ENCODE data around the gene KHSRP. TPM values are rescaled to one million over a fixed set of nuclear protein-coding genes. Genes with fewer than 3 reads are reported as not detected.
"Not testable (repeated sequence)": the region's sequence is repeated elsewhere in the genome, so short reads cannot be mapped to it uniquely, and the experiment has no call there.

KHSRP gene
- total RNA-seq, 1 donor from 2014 or later = 89.9 TPM

DNA sequence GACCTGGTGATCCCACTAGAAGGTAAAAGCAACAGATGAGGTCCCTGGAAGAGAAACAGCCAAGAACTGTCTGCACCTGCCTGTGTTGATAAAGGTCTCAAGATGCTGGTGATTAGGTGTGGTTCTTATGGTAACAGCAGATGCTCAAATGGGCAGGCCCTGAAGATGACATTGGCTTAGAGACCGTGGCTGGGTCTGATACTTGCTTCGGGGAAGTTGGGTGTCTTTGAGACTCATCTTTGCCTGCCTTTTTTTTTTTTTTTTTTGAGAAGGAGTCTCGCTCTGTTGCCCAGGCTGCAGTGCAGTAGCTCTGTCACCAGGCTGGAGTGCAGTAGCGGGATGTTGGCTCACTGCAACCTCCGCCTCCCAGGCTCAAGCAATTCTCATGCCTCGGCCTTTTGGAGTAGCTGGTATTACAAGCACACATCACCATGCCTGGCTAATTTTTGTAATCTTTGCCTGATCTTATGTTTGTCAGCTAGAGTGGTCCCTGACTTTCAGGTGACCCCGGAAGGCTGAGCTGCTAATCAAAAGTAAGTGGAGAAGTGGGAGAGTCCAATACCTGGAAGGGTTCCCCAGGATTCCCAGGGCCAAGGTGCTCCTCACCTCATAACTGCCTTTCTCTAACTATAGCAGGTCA, 27.1 kb upstream of the KHSRP start:
- DNase-seq (ENCODE audit: low read depth in 2 of 2) = no peak

DNA sequence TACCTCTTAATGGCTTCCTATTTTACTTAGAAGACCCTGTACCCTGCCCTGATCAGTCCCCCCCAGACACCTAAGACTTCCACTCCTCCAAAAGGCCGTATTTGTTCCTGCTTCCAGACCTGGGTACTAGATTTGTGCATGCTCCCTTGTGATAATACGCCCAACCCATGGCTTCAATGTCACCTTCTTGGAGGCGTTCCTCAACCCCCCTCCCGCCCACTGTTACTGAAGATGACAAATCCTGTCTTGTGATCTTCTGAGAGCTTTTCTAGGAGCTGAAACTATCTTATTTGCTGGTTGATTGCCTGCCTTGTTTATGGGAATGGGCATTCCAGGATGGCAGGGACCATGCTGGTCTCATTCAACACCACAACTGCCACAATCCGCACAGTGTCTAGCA, 25.6 kb upstream of the KHSRP start:
- DNase-seq (ENCODE audit: low read depth in 2 of 2) = no peak

DNA sequence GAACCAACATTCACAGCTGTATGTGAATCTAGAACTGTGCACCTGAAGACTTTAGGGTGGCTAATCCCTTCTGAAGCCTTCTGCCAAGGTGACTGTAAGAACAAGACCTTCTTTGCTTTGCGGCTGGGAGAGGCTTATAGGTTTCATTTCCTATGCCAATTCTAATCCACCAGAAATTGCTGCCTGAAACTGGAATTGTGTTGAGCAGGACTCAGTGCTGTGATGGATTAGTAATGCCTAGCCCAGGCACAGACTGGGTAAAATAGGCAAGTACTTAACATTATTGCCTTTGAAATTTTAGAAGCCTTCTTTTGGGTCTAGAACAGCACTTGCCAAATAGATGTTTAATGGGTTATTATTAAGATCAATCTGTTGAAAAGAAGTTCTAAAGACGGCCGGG, 23.4 kb upstream of the KHSRP start:
- DNase-seq (ENCODE audit: low read depth in 2 of 2) = no peak

DNA sequence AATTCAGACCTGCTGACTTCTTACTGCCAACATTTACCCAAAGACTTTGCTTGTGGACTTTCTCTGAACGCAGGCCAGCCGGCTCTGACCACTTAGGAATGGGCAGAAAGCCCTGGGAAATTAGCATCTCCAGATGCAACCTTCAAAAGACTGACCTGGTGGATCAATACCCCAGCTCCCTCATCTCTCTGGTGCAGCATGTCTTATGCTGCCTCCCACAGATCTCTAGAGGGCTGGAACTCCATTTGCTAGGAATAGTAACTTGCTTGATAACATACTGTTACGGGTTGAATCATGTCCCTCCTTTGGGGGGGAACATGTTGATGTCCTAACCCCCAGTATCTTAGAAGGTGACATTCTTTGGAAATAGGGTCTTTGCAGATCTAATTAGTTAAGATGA, 21.8 kb upstream of the KHSRP start:
- no peak for DNase-seq (ENCODE audit: low read depth in 2 of 2)

DNA sequence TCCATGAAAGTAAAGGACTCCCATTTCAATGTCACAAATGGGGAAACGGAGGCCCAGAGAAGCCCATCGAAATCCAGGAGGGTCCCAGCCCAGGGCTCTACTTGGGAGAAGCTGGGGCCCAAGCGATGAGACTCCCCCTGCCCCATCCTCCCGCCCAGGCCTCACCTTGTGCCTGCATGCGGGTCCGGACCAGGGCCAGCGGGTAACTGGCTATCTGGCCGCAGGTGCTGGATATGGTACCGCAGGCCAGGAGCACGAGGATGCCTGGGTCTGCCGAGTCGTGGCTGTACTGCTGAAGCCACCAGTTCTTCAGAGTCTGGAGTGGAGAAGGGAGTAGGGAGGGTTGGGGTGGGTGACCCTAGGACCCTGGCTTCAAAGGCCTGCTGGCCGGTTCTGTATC, 19.4 kb upstream of the KHSRP start:
- no peak for DNase-seq (ENCODE audit: low read depth in 2 of 2)

DNA sequence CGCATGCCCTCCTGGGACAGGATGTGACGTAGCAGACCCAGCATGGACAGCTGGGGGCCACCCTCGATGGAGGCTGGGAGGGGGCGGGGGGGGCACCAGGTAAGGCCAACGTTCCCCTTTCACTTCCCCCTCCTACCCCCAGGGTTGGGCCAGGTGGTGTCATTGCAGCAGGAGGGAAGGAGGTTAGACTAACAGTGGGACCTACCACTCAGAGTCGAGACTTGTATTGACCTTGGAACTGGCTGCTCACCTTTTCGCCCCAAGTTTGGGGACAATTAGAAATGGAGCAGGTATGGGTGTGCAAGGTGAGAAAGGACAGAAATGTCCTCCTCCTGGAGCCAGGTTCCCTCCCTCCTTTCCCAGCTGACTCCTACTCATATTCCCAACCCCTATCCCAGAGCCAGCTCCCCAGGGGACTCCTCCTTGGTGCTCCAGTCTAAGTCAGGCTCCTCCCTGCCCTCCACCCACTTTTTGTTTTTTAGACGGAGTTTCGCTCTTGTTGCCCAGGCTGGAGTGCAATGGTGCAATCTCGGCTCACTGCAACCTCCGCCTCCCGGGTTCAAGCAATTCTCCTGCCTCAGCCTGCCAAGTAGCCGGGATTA, 17.6 kb upstream of the KHSRP start:
- no peak for DNase-seq (ENCODE audit: low read depth in 2 of 2)

DNA sequence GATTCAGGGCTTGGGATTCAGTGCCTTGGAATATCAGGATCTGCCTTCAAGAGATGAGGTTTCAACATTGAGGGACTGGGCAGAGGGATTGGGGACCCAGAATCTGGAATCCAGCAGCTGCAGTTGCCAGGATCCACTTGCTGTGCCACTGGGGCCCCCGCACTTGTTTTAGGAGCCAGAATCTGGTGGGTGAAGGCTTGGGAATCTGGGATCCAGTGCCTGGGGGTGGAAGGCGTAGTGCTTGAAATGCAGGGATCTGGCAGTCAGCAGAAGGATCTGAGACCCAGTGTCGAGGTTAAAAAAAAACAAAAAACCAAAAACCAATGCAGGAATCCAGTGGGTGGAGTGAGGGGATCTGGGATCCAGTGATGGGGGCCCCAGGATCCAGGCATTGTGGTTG, 16.3 kb upstream of the KHSRP start:
- no peak for DNase-seq (ENCODE audit: low read depth in 2 of 2)

DNA sequence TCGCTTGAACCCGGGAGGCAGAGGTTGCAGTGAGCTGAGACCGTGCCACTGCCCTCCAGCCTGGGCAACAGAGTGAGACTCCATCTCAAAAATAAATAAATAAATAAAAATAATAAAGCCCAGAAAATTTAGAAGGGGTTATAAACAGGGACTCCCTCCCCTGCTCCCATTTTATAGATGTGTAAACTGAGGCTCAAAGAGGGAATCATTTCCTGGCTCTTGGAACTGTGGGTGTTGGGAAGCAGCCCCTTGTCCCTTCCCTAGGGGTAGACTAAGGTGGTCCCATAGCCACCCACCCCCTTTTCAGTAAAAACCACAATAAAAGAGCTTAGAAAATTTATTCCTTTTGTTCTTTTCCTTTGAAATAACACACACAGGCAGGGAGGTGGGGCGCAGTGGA, 15.1 kb upstream of the KHSRP start:
- DNase-seq (ENCODE audit: low read depth in 2 of 2) = no peak

DNA sequence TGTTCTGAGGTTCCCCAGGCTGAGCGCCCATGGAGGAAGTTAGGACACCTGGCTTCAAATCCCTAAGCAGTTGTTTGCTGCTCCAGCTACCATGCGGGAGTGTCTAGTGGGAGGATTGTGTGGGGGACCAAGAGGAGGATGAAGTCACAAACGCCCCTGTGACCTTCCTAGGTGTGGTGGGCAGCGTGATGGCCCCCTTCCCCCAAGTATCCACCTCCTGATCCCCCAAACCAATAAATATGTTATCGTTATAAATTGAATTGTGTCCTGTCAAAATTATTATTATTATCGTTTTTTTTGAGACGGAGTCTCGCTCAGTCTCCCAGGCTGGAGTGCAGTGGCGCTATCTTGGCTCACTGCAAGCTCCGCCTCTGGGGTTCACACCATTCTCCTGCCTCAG, 9.1 kb upstream of the KHSRP start, which contains the start of gene SLC25A41:
Gene SLC25A41 (minus strand): TSS at position 101 of the 400 bp plus-strand sequence. CDS start 70 bp downstream, at position 31.
- no peak for DNase-seq (ENCODE audit: low read depth in 2 of 2)

DNA sequence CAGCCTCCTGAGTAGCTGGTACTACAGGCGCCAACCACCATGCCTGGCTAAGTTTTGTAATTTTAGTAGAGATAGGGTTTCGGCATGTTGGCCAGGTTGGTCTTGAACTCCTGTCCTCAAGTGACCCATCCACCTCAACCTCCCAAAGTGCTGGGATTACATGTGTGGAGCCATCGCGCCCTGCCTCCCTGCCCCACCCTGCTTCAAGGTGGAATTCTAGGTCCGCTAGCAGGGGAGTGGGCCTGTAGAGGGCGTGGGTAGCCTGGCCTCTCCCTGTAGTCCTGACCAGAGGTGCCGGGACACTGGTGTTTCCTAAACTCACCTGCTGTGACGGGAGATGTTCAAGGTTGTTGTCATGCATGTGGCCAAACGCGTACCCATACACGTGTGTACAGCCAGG, 8.6 kb upstream of the KHSRP start:
- no peak for DNase-seq (ENCODE audit: low read depth in 2 of 2)

DNA sequence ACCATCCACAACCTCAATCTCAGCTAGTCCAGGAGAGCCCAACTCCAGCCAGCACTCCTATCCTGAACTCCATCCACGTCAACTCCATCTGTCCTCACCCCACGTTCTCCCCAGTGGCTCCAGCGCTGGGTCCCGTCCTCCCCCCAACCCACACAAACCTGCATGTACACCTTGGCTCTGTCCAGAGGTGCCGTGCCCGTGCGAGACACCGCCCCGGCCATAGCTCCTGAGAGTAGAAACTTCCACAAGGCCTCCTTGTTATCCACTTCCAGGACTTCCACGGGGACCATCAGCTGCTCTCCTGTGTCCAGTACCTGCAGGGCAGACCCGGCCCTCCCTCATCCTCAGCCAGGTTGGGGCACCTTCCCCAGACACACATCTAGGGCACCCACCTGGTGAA, 7.3 kb upstream of the KHSRP start:
- no peak for DNase-seq (ENCODE audit: low read depth in 2 of 2)

DNA sequence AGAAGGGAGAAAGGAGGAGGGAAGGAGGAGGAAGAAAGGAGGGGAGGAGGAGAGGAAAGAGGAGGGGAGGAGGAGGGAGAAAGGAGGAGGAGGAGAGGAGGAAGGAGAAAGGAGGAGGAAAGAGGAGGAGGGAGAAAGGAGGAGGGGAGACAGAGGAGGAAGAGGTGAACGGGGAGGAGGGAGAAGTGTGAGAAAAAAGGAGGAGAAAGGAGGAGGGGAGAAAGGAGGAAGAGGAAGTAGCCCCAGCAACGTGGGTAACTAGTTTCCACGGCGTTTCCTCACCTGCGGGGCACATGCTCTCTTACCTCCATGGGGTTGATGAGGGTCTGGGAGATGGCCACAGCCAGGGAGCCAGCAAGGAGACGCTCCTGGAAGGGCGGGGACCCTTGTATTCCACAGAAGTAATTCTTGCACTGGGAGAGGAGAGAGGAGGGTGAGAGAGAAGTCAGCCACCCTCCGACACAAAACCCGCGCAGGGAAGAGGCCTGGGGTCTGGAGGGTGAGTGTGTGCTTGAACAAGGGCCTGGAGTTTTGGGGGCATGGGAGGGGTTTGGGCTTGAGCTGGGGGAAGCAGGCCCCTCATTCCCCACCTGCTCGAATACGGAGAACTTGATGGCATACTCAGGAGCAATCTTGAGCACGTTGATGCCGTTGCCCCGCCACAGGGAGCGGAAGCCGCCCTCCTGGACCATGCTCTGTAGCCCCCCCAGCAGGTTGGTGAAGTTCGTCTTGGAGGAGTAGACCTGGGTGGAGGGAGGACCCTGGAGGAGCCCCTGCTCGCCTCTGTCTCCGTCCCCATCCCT, 5.0 kb upstream of the KHSRP start:
- no peak for DNase-seq (ENCODE audit: low read depth in 2 of 2)

DNA sequence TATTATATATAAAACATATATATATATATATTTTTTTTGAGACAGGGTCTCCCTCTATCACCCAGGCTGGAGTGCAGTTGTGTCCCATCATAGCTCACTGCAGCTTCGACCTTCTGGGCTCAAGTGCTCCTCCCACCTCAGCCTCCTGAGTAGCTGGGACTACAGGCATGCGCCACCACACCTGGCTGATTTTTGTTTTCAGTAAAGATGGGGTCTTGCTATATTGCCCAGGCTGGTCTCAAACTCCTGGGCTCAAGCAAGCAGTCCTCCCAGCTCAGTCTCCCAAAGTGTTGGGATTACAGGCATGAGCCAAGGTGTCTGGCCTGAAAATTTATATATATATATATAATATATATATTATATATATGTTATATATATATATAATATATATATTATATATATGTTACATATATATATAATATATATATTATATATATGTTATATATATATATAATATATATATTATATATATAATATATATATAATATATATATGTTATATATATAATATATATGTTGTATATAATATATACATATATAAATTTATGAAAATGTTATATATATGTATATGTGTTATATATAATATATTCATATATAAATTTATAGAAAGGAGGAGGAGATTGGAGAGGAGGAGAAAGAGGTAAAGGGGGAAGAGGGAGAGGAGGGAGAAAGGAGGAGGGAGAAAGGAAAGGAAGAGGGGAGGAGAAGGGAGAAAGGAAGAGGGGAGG, 4.2 kb upstream of the KHSRP start:
- DNase-seq (ENCODE audit: low read depth in 2 of 2) = not testable (repeated sequence)

DNA sequence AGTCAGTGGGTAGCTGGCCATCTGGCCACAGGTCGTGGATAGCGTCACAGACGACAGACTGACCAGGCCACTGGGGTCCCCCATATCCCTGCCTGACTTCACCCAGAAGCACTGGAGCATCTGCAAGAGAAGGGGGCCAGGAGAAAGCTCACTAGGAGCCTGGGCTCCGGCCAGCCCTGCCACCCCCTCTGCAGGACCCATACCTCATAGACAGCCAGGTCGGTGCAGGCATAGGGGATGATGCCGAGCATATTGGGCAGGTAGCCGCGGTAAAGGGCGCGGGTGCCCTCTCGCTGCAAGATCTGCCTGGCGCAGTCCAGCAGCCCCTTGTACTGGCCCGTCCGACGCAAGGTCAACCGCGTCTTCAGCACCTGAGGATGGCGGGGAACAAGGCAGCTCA, 2.5 kb upstream of the KHSRP start:
- DNase-seq (ENCODE audit: low read depth in 2 of 2) = no peak

DNA sequence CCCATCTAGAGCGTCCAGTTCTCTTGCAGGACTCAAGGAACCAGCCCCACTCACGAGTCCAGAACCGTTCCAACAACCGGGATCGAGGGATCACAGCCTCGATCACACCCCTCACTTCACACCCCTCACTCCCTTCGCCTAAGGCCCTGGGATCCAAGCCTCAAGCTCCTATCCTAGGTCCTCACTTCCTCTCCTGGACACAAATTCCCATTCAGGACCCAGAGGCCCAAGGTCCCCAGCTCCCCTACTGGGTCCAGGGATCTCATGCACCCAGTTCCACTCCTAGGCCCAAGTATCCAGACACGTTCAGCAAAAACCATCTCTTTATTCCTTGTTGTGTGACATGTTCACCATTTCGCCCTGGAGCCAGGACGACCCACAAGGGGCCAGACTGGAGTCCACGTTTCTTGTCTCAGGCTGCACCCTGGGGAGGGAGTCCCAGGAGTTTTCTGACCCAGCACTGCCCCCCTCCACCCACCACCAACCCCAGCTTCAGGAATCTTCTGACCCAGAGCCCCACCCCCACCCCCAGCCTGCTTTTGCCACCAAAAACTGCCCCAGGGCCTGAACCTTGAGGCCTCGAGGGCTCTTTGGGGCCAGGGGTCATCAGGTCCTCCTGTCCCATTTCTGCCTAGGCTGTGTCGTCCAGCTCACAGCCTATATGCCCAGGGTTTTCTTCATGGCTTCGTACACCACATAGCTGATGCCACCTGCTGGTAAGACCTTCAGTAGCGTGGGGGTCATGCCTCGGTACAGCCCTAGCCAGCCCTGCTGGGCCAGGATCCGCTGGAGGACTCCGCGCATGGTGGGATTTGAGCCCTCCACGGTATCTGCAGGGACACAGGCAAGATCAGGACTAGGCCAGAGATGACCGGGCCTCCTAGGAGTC, 1.4 kb upstream of the KHSRP start:
- DNase-seq (ENCODE audit: low read depth in 2 of 2) = no peak

DNA sequence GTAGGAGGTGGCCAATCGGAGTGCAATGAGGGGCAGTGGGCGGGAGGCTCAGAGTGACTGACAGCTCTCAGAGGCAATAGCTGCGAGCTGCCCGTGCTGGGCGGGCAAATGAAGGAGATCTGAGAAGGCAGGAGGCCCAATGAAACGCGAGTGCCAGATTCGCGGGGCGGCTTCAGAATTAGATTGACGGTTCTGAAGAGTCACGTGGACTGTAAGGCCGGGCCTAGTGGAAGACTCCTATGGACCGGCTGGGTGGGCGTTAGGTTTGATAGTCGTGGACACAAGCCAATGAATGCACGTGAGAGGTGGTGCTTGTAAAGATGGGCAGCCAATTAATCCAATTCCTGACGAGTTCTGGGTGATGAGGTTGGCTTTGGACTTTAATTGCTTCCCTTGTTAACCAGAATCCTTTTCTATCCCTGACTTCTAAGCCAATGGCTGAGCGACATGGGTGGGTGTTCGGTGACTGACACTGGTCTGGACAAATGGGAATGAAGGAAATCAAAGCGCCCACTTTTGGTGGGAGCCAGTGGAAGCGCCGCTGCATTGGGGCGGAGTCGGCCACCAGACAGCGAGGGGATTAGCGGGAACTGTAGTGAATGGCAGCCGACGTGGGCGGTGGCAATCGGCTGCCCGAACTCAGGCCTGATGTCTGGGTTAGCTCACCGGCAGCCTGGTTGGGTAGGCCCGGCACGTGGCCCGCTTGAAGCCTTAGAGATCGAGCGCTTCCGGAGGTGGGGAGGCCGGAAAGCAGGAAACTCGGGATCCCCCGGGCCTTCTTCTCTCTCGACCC, 524 bp upstream of the KHSRP start:
- peak; percentile 100 for DNase-seq (ENCODE audit: low read depth in 2 of 2)

DNA sequence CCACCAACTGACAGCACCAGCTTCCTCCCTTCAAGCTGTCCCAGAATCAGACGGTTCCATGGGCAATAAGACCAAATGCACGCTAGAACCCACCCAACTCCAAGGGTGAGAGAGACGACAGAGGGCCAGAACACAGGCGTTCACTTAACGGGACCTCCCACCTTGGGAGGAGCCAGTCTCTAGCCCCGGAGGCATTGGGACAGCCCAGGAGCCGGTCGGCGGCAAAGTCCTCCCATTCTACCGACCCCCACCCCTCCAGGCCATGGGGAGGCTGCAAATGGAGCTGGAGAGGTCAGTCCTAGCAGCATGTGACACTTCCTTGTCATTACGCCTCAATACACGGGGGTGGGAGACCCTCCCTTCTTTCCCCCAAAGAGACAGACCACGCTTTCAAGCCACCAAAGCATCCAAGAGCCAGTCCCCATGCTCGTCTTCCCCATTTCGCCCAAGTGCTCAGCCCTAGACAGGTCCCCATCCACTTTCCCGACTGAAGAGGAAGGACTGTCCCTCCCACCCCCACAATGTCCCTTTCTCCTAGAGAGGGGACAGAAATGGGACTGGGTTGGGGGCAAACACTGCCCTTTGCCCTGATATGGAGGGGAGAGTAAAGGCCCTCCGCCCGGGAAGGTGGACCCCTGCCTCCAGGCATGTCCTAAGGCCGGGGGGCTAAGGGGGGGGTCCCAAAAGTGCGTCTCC, 964 bp downstream of the KHSRP start:
- peak in 1 of 2 donors; percentile 64 for DNase-seq (ENCODE audit: low read depth in 2 of 2)

DNA sequence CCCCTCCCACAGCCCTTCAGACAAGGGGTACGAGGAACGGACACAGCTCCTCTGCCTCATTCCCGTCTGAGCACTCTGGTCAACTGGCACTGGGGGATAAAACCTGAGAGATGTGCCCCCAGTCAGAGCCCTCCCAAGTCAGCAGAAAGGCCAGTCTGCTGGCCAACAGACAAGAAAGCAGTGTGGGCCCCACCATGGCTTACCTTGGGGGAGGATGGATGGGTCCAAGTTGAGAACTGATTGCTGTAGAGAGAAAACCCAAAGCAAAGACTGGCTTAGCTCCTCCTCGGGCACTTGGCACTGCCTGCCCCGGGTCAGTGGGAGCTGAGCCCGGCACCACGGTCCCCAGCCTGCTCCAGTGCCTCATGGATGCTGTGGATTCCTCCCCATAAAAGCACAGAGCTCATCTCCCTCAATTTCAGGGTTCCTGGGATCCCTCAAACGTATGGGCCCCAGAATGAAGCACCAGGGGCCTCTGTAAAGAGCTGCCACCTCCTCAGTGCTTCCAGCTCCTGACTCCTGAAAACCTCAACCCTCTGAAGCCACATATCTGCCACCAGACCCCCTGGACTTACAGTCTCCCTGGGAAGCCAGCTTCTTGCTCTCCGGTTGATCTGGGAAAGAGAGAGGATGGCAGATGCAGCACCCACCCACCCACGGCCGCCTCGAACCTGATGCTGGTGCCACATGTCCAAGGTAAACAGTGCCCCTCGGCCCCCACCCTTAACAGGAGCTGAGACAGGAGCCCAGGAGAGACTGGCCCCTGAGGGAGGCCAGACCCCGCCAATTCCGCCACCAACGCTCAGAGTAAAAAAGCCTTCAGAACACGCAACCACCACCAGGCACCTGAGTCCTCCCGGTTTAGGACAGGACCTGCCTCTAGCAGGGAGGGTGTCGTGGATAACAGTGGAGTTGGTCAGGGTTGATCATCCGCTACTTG, 3.3 kb downstream of the KHSRP start:
- no peak for DNase-seq (ENCODE audit: low read depth in 2 of 2)

DNA sequence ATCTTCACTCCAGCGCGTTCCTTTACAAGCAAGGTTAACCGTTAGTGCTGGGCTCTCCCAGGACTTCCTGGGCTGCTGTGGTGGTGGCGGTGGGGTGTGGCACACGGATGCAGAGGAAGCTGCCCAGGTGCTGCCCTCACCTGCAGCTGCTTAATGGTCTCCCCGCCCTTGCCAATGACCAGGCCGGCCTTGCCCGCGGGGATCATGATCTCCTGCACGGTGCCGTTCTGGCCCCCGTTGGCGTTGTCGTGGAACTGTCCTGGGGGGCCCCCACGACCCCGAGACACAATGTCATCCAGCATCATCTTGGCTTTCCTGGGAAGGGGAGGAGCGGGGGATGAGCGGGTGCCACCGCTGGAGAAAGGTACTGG, 6.1 kb downstream of the KHSRP start:
- DNase-seq (ENCODE audit: low read depth in 2 of 2) = no peak

Data from dermis microvascular lymphatic vessel endothelial cell (primary cell).